K562 (cell line): Measurements from ENCODE around the gene CFAP54. TPM values are rescaled to one million over a fixed set of nuclear protein-coding genes. Genes with fewer than 3 reads are reported as not detected.

ENCODE experiments used
- ATAC-seq: fragments of 200-7000 bp; cut with Tn5 transposase; 3 replicates; pipeline ENCODE4 v1.9.1; 2020; ENCODE audit warnings: moderate library complexity
- BruUV-seq: library from RNA; stranded (reverse); fragments of 400-500 nt; replicated peaks from 2 replicates; lab custom pipeline; 2021; lab: Mats Ljungman, UMichigan
- CTCF ChIA-PET: fragments of 300-600 bp; formaldehyde crosslinking; extraction: SDS; loops from one replicate; lab custom pipeline; 2021; ENCODE audit warnings: low intra/inter-chr PET ratio; lab: Yijun Ruan, JAX
- POLR2A ChIA-PET: fragments of 300-600, 350-650 bp; sonication (Branson Sonifier 250); formaldehyde crosslinking; extraction: SDS; loops from one replicate; lab custom pipeline; 2021; ENCODE audit warnings: antibody characterized with exemption, inconsistent platforms; lab: Yijun Ruan, JAX
- DNase-seq, 4 experiments: peaks; one replicate each; pipeline versions ENCODE4 v3.0.0 to v3.0.0-alpha.2; 2011 to 2018; ENCODE audit warnings: low spot score in 3 of 4, mixed read lengths in 3 of 4; ENCODE audit errors: extremely low read depth in 1 of 4
- FAIRE-seq: peaks from 2 replicates; lab custom pipeline; 2011; peaks lifted over from hg19 to GRCh38; lab: Jason Lieb, UNC
- H2AFZ ChIP-seq: 2 replicates; pipeline ENCODE4 v1.6.0; 2011; ENCODE audit warnings: low read depth, low read length, control low read depth, inconsistent platforms
- H3K27ac ChIP-seq: fragments of 200-600 bp; 3 replicates; pipeline ENCODE4 v1.8.0; 2011; ENCODE audit warnings: low read depth, mild to moderate bottlenecking, control low read depth, inconsistent platforms, low read length, moderate library complexity, mixed read lengths; ENCODE audit errors: extremely low read depth
- H3K27me3 ChIP-seq, 2 experiments: fragments of 300-600 bp in 1 of 2; 2 replicates in 1 of 2; 3 replicates in 1 of 2; pipeline versions ENCODE4 v1.6.0 to v1.8.0; 2011; ENCODE audit warnings: inconsistent platforms in 2 of 2, low read length in 2 of 2, mild to moderate bottlenecking in 1 of 2, mixed read lengths in 1 of 2, moderate library complexity in 1 of 2; ENCODE audit not compliant: control insufficient read depth in 2 of 2, insufficient read depth in 2 of 2
- H3K36me3 ChIP-seq: fragments of 300-600 bp; 3 replicates; pipeline ENCODE4 v1.8.0; 2011; ENCODE audit warnings: mild to moderate bottlenecking, low read length, inconsistent platforms; ENCODE audit not compliant: control insufficient read depth, insufficient read depth
- H3K4me1 ChIP-seq, 2 experiments: fragments of 200-600 bp in 1 of 2; replicated peaks in 1 of 2; 2 replicates in 1 of 2; 3 replicates in 1 of 2; pipeline versions ENCODE4 v1.5.1 to v1.8.0; 2011; ENCODE audit warnings: inconsistent platforms in 2 of 2, low read length in 2 of 2, mild to moderate bottlenecking in 1 of 2, mixed read lengths in 1 of 2, moderate library complexity in 1 of 2; ENCODE audit not compliant: control insufficient read depth in 2 of 2, insufficient read depth in 2 of 2
- H3K4me2 ChIP-seq: 2 replicates; pipeline ENCODE4 v1.6.1; 2011; ENCODE audit warnings: low read length, control low read depth, inconsistent platforms, mixed read lengths; ENCODE audit not compliant: insufficient read depth
- H3K4me3 ChIP-seq: fragments of 200-600 bp; sonication (generic), shearing (Covaris generic); 2 replicates; pipeline ENCODE4 v1.5.1; 2016; ENCODE audit warnings: control low read depth, inconsistent platforms
- H3K79me2 ChIP-seq: fragments of 200-600 bp; 3 replicates; pipeline ENCODE4 v1.8.0; 2011; ENCODE audit warnings: low read length, inconsistent platforms; ENCODE audit not compliant: control insufficient read depth, insufficient read depth
- H3K9ac ChIP-seq, 2 experiments: 2 replicates each; pipeline versions ENCODE4 v1.6.0 to v1.6.1; 2011; ENCODE audit warnings: low read depth in 2 of 2, low read length in 2 of 2, control low read depth in 1 of 2, inconsistent platforms in 1 of 2, mild to moderate bottlenecking in 1 of 2, mixed read lengths in 1 of 2; ENCODE audit not compliant: insufficient read depth in 1 of 2
- H3K9me1 ChIP-seq: one replicate; pipeline ENCODE4 v1.6.0; 2011; ENCODE audit warnings: inconsistent platforms, mild to moderate bottlenecking, low read length, moderate library complexity; ENCODE audit not compliant: control insufficient read depth, insufficient read depth
- H3K9me3 ChIP-seq: replicated peaks from 2 replicates; pipeline ENCODE4 v1.5.1; 2011; ENCODE audit warnings: low read depth, low read length, inconsistent platforms; ENCODE audit not compliant: control insufficient read depth, insufficient read depth
- H4K20me1 ChIP-seq: replicated peaks from 2 replicates; pipeline ENCODE4 v1.6.1; 2011; ENCODE audit warnings: low read length, inconsistent platforms, mixed read lengths; ENCODE audit not compliant: control insufficient read depth, insufficient read depth
- ASH1L ChIP-seq: fragments of 450-650 bp; IDR thresholded peaks from 2 replicates; pipeline ENCODE4 v1.6.1; 2018; ENCODE audit warnings: borderline replicate concordance, mild to moderate bottlenecking, low read depth; ENCODE audit not compliant: partially characterized antibody
- CHD2 ChIP-seq: IDR thresholded peaks from 2 replicates; pipeline ENCODE4 v1.6.1; 2011; ENCODE audit warnings: low read depth, low read length
- NFXL1 ChIP-seq: fragments of 450-650 bp; formaldehyde crosslinking; IDR thresholded peaks from 2 replicates; pipeline ENCODE4 v1.4.0; 2021; ENCODE audit warnings: mild to moderate bottlenecking
- SPI1 ChIP-seq: IDR thresholded peaks from 2 replicates; pipeline ENCODE4 v1.6.1; 2011; ENCODE audit warnings: low read depth, low read length, control low read depth, borderline replicate concordance
- SRSF3 ChIP-seq: fragments of 200-400 bp; formaldehyde crosslinking; IDR thresholded peaks from 2 replicates; pipeline ENCODE4 v1.6.1; 2016; ENCODE audit warnings: mild to moderate bottlenecking, low read length, moderate library complexity; ENCODE audit not compliant: insufficient read depth
- TBL1XR1 ChIP-seq, 2 experiments: IDR thresholded peaks; 2 replicates each; pipeline ENCODE4 v1.6.1; 2012; ENCODE audit warnings: improper control_type of control experiment in 2 of 2, low read length in 2 of 2, mild to moderate bottlenecking in 1 of 2
- ZEB2 ChIP-seq: fragments of 450-650 bp; IDR thresholded peaks from 2 replicates; pipeline ENCODE4 v1.6.1; 2016
- ZNF507 ChIP-seq: conservative IDR thresholded peaks from 2 replicates; pipeline ENCODE4 v1.6.1; 2017; ENCODE audit warnings: missing genetic modification characterization, missing compliant biosample characterization
- ZZZ3 ChIP-seq: fragments of 450-650 bp; IDR thresholded peaks from 2 replicates; pipeline ENCODE4 v1.6.1; 2016; ENCODE audit warnings: antibody characterized with exemption, mild to moderate bottlenecking, moderate library complexity
- whole genome bisulfite sequencing: fragments of 100-300 bp; shearing (Covaris generic); methylation state at CpG from one replicate; pipeline ENCODE4 v1.1.6; 2016; ENCODE audit warnings: low coverage, mixed read lengths; ENCODE audit not compliant: insufficient coverage; ENCODE audit errors: missing lambda C conversion rate; 5-methylcytosine and 5-hydroxymethylcytosine counted together
- in situ Hi-C: fragments of 300-500 bp; cut with MboI; formaldehyde crosslinking; loops from 4 replicates; pipeline ENCODE4 v1.15.0; 2018; ENCODE audit warnings: inconsistent platforms, mixed read lengths
- intact Hi-C: fragments of 100-400 bp; cut with micrococcal nuclease; formaldehyde crosslinking; loops from 2 replicates; pipeline ENCODE4 v1.14.2; 2022
- polyA plus RNA-seq, 8 experiments: library from polyadenylated mRNA; depleted of rRNA in 4 of 8; stranded (reverse) in 5 of 8; unstranded in 3 of 8; fragments of >200 nt; fragmentation: Nextera tagmentation in 2 of 8; fragmentation: Illumina TruSeq in 1 of 8; extraction: Ambion mirVana in 2 of 8; extraction: Trizol in 1 of 8; gene quantifications; 2 replicates each; pipeline versions ENCODE4 v1.2.1 to v1.2.3, GENCODE V29; 2011 to 2014; ENCODE audit warnings: inconsistent platforms in 1 of 8, missing spikeins in 1 of 8
- total RNA-seq, 7 experiments: library from RNA; depleted of rRNA in 6 of 7; stranded (reverse); fragments of >200 nt in 6 of 7; fragmentation: Illumina TruSeq in 2 of 7; extraction: Trizol in 2 of 7; gene quantifications; 2 replicates each; pipeline versions ENCODE4 v1.2.1 to v1.2.3, GENCODE V29; 2011 to 2021; ENCODE audit warnings: low replicate concordance in 1 of 7
- TF ChIP-seq, protein P1 (sequence below): fragments of 450-650 bp; formaldehyde crosslinking; IDR thresholded peaks from 2 replicates; pipeline ENCODE4 v1.4.0; 2022; ENCODE audit warnings: mild to moderate bottlenecking, moderate library complexity
- TF ChIP-seq, protein P2 (sequence below): fragments of 450-650 bp; IDR thresholded peaks from 2 replicates; pipeline ENCODE4 v1.6.1; 2017; ENCODE audit warnings: antibody characterized with exemption
- TF ChIP-seq, protein P3 (sequence below): sonication (generic); formaldehyde crosslinking; IDR thresholded peaks from 2 replicates; pipeline ENCODE4 v1.8.1; 2023; ENCODE audit warnings: mild to moderate bottlenecking, missing genetic modification reagents

Gene CFAP54
- total and polyA plus RNA-seq, 9 of the 15 experiments (the other 6 are each of a cell fraction or from before 2014, with no cell fraction given), result 0.03 to 0.23 (median 0.10) TPM; not detected in 3

DNA sequence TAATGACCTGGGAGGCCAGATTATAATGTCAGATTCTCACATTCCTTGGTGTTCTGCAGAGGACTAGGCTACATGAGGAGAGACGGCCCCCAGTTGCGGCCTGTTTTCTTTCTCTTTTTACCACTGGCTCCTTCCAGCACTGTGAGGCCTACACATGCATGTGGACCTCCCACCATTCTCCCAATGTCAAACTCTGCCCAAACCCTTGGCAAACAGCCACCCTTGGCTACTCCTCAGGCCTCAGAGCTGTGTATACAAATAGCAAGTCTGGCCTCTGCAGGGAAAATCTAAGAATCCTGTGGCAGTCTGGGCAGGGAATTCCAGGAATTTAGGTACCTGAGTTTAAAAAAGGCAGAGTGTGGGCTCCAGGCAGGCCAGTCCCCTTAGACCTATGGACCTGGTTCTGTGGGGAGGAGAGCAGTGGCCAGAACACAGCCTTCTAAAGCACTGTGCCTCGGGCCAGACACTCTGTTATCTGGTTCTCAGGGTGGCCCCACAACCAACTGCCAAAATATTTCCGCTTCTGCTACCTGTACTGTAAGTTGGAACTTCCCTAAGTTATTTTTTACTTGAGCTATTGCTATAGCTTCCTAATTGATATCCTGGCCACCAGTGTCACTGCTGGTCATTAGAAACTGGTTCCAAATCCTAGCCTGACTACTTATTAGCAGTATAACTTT lies 397.8 kb downstream of the CFAP54 start:
- Histone ChIP-seq H3K4me3 (no peak overlapping the region), H3K9ac (peak overlapping the region in 1 of 2 experiments; percentile 60; a peak in 1 of 4 replicates), H3K9me1 (no peaks in the 10 kb centered on the region), H3K27me3 (no peaks in the 10 kb centered on the region), H3K9me3 (no peaks in the 10 kb centered on the region), H3K4me1 (no peaks in the 10 kb centered on the region; a peak in 3 of 5 replicates), H3K36me3 (no peaks in the 10 kb centered on the region), H4K20me1 (no peaks in the 10 kb centered on the region), H3K79me2 (no peaks in the 10 kb centered on the region), H2AFZ (peak overlapping the region; percentile 80), H3K27ac (peak overlapping the region; percentile 66; the same call in 1 of the 3 replicates), H3K4me2 (no peak overlapping the region)
- in situ Hi-C loops, result no loop called here
- FAIRE-seq (no peak), DNase-seq (peak in 1 of 4 experiments; percentile 11), ATAC-seq (peak; percentile 78)
- 11% methylated on average over 4 of the region's 4 CpGs for WGBS
- intact Hi-C loops, result loop anchor here (5.0 kb wide), 1 partner anchor 100 kb away; no protein-coding TSS in a partner anchor
- ChIA-PET POLR2A (no interaction called here), CTCF (no interaction called here)
- no TSS peak for BruUV-seq
- TF ChIP-seq ASH1L, result no peak
- no peak for TF ChIP-seq SRSF3
- TF ChIP-seq, protein P1, sequence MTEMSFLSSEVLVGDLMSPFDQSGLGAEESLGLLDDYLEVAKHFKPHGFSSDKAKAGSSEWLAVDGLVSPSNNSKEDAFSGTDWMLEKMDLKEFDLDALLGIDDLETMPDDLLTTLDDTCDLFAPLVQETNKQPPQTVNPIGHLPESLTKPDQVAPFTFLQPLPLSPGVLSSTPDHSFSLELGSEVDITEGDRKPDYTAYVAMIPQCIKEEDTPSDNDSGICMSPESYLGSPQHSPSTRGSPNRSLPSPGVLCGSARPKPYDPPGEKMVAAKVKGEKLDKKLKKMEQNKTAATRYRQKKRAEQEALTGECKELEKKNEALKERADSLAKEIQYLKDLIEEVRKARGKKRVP (CRISPR knock-in tag), result no peak
- TF ChIP-seq, protein P2, sequence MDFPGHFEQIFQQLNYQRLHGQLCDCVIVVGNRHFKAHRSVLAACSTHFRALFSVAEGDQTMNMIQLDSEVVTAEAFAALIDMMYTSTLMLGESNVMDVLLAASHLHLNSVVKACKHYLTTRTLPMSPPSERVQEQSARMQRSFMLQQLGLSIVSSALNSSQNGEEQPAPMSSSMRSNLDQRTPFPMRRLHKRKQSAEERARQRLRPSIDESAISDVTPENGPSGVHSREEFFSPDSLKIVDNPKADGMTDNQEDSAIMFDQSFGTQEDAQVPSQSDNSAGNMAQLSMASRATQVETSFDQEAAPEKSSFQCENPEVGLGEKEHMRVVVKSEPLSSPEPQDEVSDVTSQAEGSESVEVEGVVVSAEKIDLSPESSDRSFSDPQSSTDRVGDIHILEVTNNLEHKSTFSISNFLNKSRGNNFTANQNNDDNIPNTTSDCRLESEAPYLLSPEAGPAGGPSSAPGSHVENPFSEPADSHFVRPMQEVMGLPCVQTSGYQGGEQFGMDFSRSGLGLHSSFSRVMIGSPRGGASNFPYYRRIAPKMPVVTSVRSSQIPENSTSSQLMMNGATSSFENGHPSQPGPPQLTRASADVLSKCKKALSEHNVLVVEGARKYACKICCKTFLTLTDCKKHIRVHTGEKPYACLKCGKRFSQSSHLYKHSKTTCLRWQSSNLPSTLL, result no peak
- TF ChIP-seq SPI1, result no peak
- TF ChIP-seq, protein P3, sequence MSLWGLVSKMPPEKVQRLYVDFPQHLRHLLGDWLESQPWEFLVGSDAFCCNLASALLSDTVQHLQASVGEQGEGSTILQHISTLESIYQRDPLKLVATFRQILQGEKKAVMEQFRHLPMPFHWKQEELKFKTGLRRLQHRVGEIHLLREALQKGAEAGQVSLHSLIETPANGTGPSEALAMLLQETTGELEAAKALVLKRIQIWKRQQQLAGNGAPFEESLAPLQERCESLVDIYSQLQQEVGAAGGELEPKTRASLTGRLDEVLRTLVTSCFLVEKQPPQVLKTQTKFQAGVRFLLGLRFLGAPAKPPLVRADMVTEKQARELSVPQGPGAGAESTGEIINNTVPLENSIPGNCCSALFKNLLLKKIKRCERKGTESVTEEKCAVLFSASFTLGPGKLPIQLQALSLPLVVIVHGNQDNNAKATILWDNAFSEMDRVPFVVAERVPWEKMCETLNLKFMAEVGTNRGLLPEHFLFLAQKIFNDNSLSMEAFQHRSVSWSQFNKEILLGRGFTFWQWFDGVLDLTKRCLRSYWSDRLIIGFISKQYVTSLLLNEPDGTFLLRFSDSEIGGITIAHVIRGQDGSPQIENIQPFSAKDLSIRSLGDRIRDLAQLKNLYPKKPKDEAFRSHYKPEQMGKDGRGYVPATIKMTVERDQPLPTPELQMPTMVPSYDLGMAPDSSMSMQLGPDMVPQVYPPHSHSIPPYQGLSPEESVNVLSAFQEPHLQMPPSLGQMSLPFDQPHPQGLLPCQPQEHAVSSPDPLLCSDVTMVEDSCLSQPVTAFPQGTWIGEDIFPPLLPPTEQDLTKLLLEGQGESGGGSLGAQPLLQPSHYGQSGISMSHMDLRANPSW, result no peak
- TF ChIP-seq TBL1XR1 (IDR thresholded peaks at IDR 0.05; ENCODE audit: low read length in 2 of 2), result no peak
- TF ChIP-seq CHD2, result no peak
- TF ChIP-seq ZEB2, result no peak
- no peak for TF ChIP-seq ZZZ3
- TF ChIP-seq ZNF507, result no peak
- TF ChIP-seq NFXL1 (CRISPR knock-in tag), result no peak
